Colonic mucosa (tissue), 4 donors: Measurements from ENCODE around the gene EPHA8. TPM values are rescaled to one million over a fixed set of nuclear protein-coding genes. Genes with fewer than 3 reads are reported as not detected.

Source experiments
- DNase-seq: peaks from one replicate; pipeline ENCODE4 v3.0.0-alpha.2; 2020
- H3K27ac ChIP-seq: fragments of 200-600 bp; one replicate; pipeline ENCODE4 v1.8.0; 2021
- H3K27me3 ChIP-seq: fragments of 200-600 bp; one replicate; pipeline ENCODE4 v1.8.0; 2021
- H3K36me3 ChIP-seq: fragments of 200-600 bp; one replicate; pipeline ENCODE4 v1.8.0; 2021
- H3K4me1 ChIP-seq: fragments of 200-600 bp; one replicate; pipeline ENCODE4 v1.8.0; 2021; ENCODE audit warnings: mild to moderate bottlenecking
- H3K4me3 ChIP-seq: fragments of 200-600 bp; one replicate; pipeline ENCODE4 v1.8.0; 2021
- H3K9ac ChIP-seq, 2 donors: one replicate each; pipeline ENCODE4 v1.7.0; 2013; ENCODE audit warnings: control low read depth in 2 of 2, low read depth in 2 of 2, low read length in 2 of 2
- H3K9me3 ChIP-seq: fragments of 200-600 bp; one replicate; pipeline ENCODE4 v1.8.0; 2021
- intact Hi-C: fragments of 100-400 bp; cut with DNase I; formaldehyde crosslinking; loops from one replicate; pipeline ENCODE4 v1.14.1; 2022
- total RNA-seq, 2 donors: library from RNA; stranded (reverse); fragmentation: NEBNext Ultra II Directional in 1 of 2; extraction: Animal tissue kit (Norgen Biotek cat#: 25700) in 1 of 2; gene quantifications; one replicate each; pipeline ENCODE4 v1.2.1, GENCODE V29; 2021
- TF ChIP-seq, protein P1 (sequence below): fragments of 200-600 bp; IDR thresholded peaks from one replicate; pipeline ENCODE4 v1.8.0; 2022; ENCODE audit warnings: antibody characterized with exemption, mild to moderate bottlenecking
- donor health status: healthy.
- donor health status: DM: no; HTN: no; CAD: no.
- donor health status: DM: no; HTN: no; CAD: no.

The EPHA8 gene
- total RNA-seq, 2 donors from 2014 or later, result not detected

DNA sequence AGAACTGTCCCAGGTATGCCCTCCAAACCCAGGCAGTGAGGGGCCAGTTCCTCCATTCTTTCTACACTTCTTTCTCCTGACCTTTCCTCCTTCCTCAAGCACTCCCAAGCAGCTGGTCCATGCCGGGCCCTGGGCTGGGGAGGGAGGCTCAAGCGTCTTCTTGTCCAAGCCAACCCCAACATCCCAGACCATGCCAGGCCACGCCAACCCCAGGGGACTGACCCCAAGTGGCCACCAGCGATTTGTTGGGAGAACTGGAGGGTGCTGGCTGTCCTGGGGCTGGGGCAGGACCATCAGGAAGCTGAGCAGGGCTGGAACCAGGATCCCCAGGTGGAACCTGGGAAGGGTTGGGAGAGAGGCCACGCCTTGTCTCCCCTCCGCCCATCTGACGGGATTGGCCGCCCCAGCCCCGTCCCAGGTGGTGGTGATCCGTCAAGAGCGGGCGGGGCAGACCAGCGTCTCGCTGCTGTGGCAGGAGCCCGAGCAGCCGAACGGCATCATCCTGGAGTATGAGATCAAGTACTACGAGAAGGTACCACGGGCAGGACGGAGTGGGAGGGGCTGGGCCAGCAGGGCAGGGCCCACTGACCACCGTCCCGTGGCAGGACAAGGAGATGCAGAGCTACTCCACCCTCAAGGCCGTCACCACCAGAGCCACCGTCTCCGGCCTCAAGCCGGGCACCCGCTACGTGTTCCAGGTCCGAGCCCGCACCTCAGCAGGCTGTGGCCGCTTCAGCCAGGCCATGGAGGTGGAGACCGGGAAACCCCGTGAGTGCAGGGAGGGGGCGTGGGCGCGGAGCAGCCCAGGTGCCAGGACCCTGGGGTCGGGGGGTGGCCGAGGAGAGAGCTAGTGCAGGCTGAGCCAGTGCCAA, 29.9 kb downstream of the EPHA8 start:
- peak; percentile 40 for DNase-seq
- H3K4me3 ChIP-seq, result no peak overlapping the region
- no peak overlapping the region for H3K27ac ChIP-seq
- intact Hi-C loops, result no loop called here
- no peaks in the 10 kb centered on the region for H3K9me3 ChIP-seq
- H3K4me1 ChIP-seq, result no peaks in the 10 kb centered on the region
- no peaks in the 10 kb centered on the region for H3K36me3 ChIP-seq
- H3K27me3 ChIP-seq, result peaks cover 7% of the 10 kb centered on the region
- H3K9ac ChIP-seq, result no peak overlapping the region
- TF ChIP-seq, protein P1, sequence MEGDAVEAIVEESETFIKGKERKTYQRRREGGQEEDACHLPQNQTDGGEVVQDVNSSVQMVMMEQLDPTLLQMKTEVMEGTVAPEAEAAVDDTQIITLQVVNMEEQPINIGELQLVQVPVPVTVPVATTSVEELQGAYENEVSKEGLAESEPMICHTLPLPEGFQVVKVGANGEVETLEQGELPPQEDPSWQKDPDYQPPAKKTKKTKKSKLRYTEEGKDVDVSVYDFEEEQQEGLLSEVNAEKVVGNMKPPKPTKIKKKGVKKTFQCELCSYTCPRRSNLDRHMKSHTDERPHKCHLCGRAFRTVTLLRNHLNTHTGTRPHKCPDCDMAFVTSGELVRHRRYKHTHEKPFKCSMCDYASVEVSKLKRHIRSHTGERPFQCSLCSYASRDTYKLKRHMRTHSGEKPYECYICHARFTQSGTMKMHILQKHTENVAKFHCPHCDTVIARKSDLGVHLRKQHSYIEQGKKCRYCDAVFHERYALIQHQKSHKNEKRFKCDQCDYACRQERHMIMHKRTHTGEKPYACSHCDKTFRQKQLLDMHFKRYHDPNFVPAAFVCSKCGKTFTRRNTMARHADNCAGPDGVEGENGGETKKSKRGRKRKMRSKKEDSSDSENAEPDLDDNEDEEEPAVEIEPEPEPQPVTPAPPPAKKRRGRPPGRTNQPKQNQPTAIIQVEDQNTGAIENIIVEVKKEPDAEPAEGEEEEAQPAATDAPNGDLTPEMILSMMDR, result no peak

DNA sequence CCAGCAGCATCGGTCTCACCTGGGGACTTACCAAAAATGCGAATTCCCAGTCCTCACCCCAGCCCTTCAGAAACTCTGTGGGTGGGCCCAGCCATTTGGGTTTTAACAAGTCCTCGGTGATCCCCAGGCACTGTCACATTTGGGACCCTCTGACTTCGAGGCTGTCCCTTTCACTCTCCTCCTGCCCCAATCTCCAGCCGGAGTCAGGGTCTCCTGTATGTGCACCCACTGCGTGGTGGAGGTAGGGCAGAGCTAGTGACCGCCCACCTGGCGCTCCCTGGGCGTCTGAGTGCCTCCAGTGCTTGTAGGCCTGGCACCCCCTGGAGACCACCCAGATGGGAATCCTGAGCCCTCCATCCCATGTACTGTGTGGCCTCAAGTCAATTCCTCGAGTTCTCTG, 31.1 kb downstream of the EPHA8 start:
- TF ChIP-seq, protein P1, result no peak
- H3K4me1 ChIP-seq, result no peaks in the 10 kb centered on the region
- H3K27ac ChIP-seq, result no peak overlapping the region
- H3K9me3 ChIP-seq, result no peaks in the 10 kb centered on the region
- no peak for DNase-seq
- H3K27me3 ChIP-seq, result peaks cover 7% of the 10 kb centered on the region
- H3K9ac ChIP-seq, result no peak overlapping the region
- H3K36me3 ChIP-seq, result no peaks in the 10 kb centered on the region
- H3K4me3 ChIP-seq, result no peak overlapping the region
- intact Hi-C loops, result no loop called here

DNA sequence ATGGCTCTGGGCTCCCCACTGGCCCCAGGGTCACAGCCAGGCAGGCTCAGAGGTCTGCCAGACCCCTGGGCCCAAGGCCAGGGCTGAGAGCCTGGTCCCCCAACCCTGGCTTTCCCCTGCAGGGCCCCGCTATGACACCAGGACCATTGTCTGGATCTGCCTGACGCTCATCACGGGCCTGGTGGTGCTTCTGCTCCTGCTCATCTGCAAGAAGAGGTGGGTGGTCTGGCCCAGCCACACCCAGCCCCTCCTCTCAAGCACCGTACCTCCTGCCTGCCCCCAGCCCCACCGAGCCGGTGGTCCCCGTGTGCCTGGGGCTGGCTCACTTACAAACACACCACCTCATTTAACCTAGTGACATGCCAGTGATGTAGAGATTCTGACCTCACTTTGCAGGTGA, 31.8 kb downstream of the EPHA8 start:
- Histone ChIP-seq H3K4me3 (no peak overlapping the region), H3K27ac (no peak overlapping the region), H3K9me3 (no peaks in the 10 kb centered on the region), H3K36me3 (no peaks in the 10 kb centered on the region), H3K9ac (no peak overlapping the region), H3K27me3 (peaks cover 7% of the 10 kb centered on the region), H3K4me1 (no peaks in the 10 kb centered on the region)
- TF ChIP-seq, protein P1, result no peak
- intact Hi-C loops, result no loop called here
- DNase-seq, result no peak

DNA sequence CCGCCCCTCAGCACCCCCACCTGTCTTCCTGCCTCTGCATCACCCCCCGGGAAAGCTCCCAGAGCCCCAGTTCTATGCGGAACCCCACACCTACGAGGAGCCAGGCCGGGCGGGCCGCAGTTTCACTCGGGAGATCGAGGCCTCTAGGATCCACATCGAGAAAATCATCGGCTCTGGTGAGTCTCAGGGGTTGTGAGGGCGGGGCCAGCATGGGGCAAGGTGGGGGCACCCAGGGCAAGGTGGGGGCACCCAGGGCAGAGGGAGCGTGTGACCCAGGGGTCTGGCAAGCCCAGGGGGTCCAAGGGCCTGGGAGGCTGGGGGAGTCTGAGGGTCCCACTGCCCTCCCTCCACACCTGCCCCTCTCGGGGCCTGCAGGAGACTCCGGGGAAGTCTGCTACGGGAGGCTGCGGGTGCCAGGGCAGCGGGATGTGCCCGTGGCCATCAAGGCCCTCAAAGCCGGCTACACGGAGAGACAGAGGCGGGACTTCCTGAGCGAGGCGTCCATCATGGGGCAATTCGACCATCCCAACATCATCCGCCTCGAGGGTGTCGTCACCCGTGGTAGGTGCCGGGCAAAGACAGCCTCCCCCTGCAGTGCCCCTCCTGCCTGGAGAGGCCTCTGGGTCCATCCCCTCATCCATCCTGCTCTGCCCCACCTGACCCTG, 34.1 kb downstream of the EPHA8 start:
- TF ChIP-seq, protein P1, result no peak
- H3K36me3 ChIP-seq, result no peaks in the 10 kb centered on the region
- intact Hi-C loops, result no loop called here
- H3K9ac ChIP-seq, result no peak overlapping the region
- no peaks in the 10 kb centered on the region for H3K9me3 ChIP-seq
- DNase-seq, result no peak
- H3K27me3 ChIP-seq, result peaks cover 7% of the 10 kb centered on the region
- no peak overlapping the region for H3K4me3 ChIP-seq
- H3K4me1 ChIP-seq, result no peaks in the 10 kb centered on the region
- H3K27ac ChIP-seq, result no peak overlapping the region

DNA sequence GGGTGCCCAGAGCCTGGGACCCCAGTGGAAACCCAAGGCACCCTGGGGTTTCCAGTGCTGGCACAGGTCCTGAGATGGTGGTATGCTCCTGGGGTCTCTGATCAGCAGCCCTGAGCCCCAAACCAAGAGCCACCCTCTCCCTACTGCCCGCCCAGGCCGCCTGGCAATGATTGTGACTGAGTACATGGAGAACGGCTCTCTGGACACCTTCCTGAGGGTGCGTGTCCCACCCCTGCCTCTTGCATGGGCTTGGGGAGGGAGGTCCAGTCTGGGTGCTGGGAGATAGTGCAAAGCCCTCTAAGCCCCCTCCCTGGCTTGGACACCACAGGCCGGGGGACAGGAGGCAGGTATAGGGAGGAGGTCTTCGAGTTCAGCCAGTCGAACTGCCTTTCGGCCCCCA, 34.7 kb downstream of the EPHA8 start:
- Histone ChIP-seq H3K27ac (no peak overlapping the region), H3K36me3 (no peaks in the 10 kb centered on the region), H3K4me1 (no peaks in the 10 kb centered on the region), H3K9me3 (no peaks in the 10 kb centered on the region), H3K4me3 (no peak overlapping the region), H3K9ac (no peak overlapping the region), H3K27me3 (peaks cover 7% of the 10 kb centered on the region)
- intact Hi-C loops, result no loop called here
- TF ChIP-seq, protein P1, result no peak
- DNase-seq, result no peak
